HUES48 (cell line): ENCODE measurements around the gene S100Z.

Experiments used
- H3K27ac ChIP-seq: one replicate; pipeline ENCODE4 v1.7.0; 2013; ENCODE audit warnings: low read depth, low read length, inconsistent platforms
- H3K27me3 ChIP-seq: 2 replicates; pipeline ENCODE4 v1.6.1; 2013; ENCODE audit warnings: mild to moderate bottlenecking, low read length; ENCODE audit not compliant: control insufficient read depth, insufficient read depth
- H3K36me3 ChIP-seq: 2 replicates; pipeline ENCODE4 v1.6.1; 2013; ENCODE audit warnings: low read length; ENCODE audit not compliant: control insufficient read depth, insufficient read depth
- H3K4me1 ChIP-seq: 2 replicates; pipeline ENCODE4 v1.6.1; 2013; ENCODE audit warnings: mild to moderate bottlenecking, low read length; ENCODE audit not compliant: control insufficient read depth, insufficient read depth
- H3K4me3 ChIP-seq: 2 replicates; pipeline ENCODE4 v1.5.1; 2013; ENCODE audit warnings: mild to moderate bottlenecking, low read depth, low read length
- H3K9ac ChIP-seq: 2 replicates; pipeline ENCODE4 v1.6.1; 2013; ENCODE audit warnings: mild to moderate bottlenecking, low read depth, low read length, moderate library complexity
- H3K9me3 ChIP-seq: 2 replicates; pipeline ENCODE4 v1.6.1; 2013; ENCODE audit warnings: low read length; ENCODE audit not compliant: control insufficient read depth, insufficient read depth

S100Z gene

GRCh38 chr5:76953551-76954382, 104.0 kb downstream of the S100Z start:
- Histone ChIP-seq H3K4me1 (peaks cover 2% of the 10 kb centered on the region), H3K9me3 (no peaks in the 10 kb centered on the region), H3K36me3 (no peaks in the 10 kb centered on the region), H3K9ac (0 out of 2 replicates have a peak overlapping the region, but pooled peaks have one; percentile 20), H3K27ac (no peak overlapping the region), H3K27me3 (peaks cover 52% of the 10 kb centered on the region), H3K4me3 (peak overlapping the region; percentile 70)

- Histone ChIP-seq H3K4me1 (peaks cover 8% of the 10 kb centered on the region), H3K36me3 (no peaks in the 10 kb centered on the region), H3K27ac (no peak overlapping the region), H3K4me3 (peak overlapping the region; percentile 70), H3K9me3 (no peaks in the 10 kb centered on the region), H3K27me3 (peaks cover 52% of the 10 kb centered on the region), H3K9ac (0 out of 2 replicates have a peak overlapping the region, but pooled peaks have one; percentile 20)
Measured at GRCh38 chr5:76954383-76954763, 104.6 kb downstream of the S100Z start.

DNA sequence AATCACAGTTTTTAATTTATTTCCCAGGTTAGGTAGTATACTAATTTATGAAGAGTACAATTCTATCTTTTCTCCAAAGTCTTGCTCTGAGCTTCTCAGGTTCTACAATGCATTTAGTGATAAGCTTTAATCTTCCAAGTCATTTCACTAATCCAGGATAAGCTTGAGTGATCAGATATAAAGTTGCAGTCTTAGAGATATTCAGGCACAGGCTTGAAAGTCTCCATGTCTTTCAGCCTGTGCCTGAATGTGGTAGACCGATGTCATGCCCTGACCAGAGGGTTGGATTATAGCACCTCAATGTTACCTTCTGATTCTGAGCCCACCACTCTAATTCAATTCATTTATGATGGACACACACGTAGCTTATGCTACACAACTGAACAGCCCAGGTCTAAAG, 106.2 kb downstream of the S100Z start:
- Histone ChIP-seq H3K4me3 (no peak overlapping the region), H3K27me3 (peaks cover 52% of the 10 kb centered on the region), H3K36me3 (no peaks in the 10 kb centered on the region), H3K27ac (no peak overlapping the region), H3K9me3 (no peaks in the 10 kb centered on the region), H3K4me1 (peaks cover 16% of the 10 kb centered on the region), H3K9ac (no peak overlapping the region)

DNA sequence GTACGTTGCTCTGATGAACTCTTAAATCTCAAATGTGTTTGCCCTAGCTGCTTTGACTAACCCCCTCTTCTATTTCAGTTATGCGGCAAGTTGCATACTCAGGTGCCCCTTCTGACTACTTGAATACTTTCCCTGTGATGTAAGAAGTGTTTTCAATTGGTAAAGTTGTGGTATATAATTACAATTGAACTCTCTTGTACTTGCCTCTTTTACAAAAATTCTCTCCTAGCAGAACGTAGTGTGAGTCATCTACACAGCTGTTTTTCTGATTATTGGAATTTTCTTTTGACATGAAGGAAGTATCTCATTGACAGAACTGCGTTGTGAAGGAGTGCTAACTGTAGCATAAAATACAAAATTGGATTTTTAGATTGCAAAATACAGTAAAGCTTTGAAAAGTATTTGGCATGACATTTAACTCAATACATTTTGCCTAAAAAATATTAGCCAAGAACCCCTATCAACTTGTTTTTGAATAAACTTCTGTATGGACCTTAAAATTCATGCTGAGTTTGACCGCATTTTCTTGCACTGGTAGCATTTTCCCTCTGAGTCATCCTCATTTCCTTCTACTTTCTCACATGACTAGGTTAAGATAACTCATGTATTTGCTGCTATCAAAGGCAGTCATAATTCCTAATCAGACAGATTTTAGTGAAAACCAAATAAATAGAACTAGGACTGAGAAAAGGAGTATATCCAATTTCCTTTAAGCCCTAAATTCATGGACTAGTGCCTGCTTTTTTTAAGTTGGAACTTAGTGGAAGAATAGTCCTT, 109.4 kb downstream of the S100Z start:
- peaks cover 21% of the 10 kb centered on the region for H3K27me3 ChIP-seq
- H3K4me1 ChIP-seq = peaks cover 16% of the 10 kb centered on the region; the same call in 1 of the 2 replicates
- H3K4me3 ChIP-seq = no peak overlapping the region
- H3K9ac ChIP-seq = no peak overlapping the region
- no peaks in the 10 kb centered on the region for H3K36me3 ChIP-seq
- H3K27ac ChIP-seq = peak overlapping the region; percentile 7
- H3K9me3 ChIP-seq = no peaks in the 10 kb centered on the region

DNA sequence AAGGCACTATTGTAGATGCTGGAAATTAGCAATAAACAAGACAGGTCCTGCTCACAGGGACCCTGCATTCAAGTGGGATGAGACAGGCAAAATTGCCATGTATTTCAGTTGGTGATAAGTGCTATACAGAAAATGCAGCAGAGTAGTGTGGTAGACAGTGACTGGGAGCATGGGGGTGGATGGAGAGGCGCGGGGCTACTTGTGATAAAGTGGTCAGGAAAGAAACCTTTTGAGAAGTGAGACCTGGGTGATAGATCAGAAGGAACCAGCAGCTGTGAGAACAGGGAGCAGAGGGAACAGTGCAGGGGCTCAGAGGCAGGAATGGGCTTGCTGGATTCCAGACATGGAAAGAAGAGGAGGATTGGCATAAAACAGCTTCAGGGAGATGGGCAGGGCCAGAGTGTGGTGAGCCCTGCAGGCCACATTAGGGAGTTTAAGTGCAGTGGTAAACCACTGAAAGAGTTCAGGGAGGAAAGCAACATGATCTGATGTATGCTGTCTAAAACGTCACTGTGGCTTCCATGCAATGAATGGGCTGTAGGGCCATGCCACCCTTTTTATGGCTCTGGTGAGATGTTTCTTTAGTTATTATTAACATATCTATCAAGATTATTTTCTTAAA, 110.3 kb downstream of the S100Z start:
- peaks cover 11% of the 10 kb centered on the region for H3K27me3 ChIP-seq
- H3K4me1 ChIP-seq = peaks cover 16% of the 10 kb centered on the region; the same call in 1 of the 2 replicates
- no peak overlapping the region for H3K9ac ChIP-seq
- peak overlapping the region; percentile 4 for H3K27ac ChIP-seq
- no peaks in the 10 kb centered on the region for H3K36me3 ChIP-seq
- no peaks in the 10 kb centered on the region for H3K9me3 ChIP-seq
- no peak overlapping the region for H3K4me3 ChIP-seq

GRCh38 chr5:76964060-76964459, 114.2 kb downstream of the S100Z start:
- no peak overlapping the region for H3K27ac ChIP-seq
- H3K9ac ChIP-seq = no peak overlapping the region
- no peak overlapping the region for H3K4me3 ChIP-seq
- H3K27me3 ChIP-seq = no peaks in the 10 kb centered on the region
- no peaks in the 10 kb centered on the region for H3K36me3 ChIP-seq
- H3K4me1 ChIP-seq = peaks cover 11% of the 10 kb centered on the region; the same call in 1 of the 2 replicates
- H3K9me3 ChIP-seq = no peaks in the 10 kb centered on the region
